ENCODE data around the gene EED.

EED gene

DNA sequence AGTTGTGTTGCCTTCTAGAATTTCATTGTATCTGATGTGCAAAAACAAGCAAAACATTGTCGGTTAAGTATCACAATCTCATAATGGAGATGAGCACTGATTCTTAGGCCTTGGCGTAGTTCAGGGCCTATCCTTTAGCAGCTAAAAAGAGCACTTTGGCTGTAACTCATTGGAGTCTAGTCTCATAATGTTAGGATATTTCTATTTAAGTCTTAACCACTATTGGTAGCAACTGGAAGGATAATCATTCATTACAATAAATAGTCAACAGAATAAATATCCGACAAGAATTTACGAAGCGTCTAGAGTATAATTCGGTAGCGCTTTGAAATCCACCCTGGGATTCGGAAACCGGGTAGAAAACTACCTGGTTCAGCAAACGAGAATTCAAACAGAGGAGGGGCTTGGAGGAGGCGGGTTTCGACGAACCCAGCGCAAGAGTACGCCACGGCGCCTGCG is 461 bp upstream of the EED start:
- no peaks in the 10 kb centered on the region for H3K27me3 ChIP-seq (ENCODE audit: low read depth, low read length)
- H3K79me2 ChIP-seq (ENCODE audit: low read length): peaks cover 40% of the 10 kb centered on the region
- TF ChIP-seq, protein P1, sequence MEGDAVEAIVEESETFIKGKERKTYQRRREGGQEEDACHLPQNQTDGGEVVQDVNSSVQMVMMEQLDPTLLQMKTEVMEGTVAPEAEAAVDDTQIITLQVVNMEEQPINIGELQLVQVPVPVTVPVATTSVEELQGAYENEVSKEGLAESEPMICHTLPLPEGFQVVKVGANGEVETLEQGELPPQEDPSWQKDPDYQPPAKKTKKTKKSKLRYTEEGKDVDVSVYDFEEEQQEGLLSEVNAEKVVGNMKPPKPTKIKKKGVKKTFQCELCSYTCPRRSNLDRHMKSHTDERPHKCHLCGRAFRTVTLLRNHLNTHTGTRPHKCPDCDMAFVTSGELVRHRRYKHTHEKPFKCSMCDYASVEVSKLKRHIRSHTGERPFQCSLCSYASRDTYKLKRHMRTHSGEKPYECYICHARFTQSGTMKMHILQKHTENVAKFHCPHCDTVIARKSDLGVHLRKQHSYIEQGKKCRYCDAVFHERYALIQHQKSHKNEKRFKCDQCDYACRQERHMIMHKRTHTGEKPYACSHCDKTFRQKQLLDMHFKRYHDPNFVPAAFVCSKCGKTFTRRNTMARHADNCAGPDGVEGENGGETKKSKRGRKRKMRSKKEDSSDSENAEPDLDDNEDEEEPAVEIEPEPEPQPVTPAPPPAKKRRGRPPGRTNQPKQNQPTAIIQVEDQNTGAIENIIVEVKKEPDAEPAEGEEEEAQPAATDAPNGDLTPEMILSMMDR (IDR thresholded peaks at IDR 0.05; ENCODE audit: low read depth, low read length): no peak
- no peak for TF ChIP-seq EZH2phosphoT487 (IDR thresholded peaks at IDR 0.05; ENCODE audit: low read depth)
- H3K4me2 ChIP-seq (ENCODE audit: low read length): peak overlapping the region; percentile 86
- peaks cover 30% of the 10 kb centered on the region for H4K20me1 ChIP-seq (ENCODE audit: insufficient read depth, low read length)
- H3K9ac ChIP-seq (ENCODE audit: low read length): peak overlapping the region; percentile 94
- H2AFZ ChIP-seq (ENCODE audit: low read depth, low read length): 0 out of 2 replicates have a peak overlapping the region, but pooled peaks have one; percentile 27
- peaks cover 56% of the 10 kb centered on the region for H3K4me1 ChIP-seq (ENCODE audit: low read length)
- H3K4me3 ChIP-seq (ENCODE audit: low read length): peak overlapping the region; percentile 78
- H3K36me3 ChIP-seq (replicated peaks; ENCODE audit: low read depth, low read length): no peaks in the 10 kb centered on the region
- no peaks in the 10 kb centered on the region for H3K9me3 ChIP-seq (ENCODE audit: insufficient read depth, low read length)
- peak overlapping the region; percentile 90 for H3K27ac ChIP-seq (ENCODE audit: low read length)

DNA sequence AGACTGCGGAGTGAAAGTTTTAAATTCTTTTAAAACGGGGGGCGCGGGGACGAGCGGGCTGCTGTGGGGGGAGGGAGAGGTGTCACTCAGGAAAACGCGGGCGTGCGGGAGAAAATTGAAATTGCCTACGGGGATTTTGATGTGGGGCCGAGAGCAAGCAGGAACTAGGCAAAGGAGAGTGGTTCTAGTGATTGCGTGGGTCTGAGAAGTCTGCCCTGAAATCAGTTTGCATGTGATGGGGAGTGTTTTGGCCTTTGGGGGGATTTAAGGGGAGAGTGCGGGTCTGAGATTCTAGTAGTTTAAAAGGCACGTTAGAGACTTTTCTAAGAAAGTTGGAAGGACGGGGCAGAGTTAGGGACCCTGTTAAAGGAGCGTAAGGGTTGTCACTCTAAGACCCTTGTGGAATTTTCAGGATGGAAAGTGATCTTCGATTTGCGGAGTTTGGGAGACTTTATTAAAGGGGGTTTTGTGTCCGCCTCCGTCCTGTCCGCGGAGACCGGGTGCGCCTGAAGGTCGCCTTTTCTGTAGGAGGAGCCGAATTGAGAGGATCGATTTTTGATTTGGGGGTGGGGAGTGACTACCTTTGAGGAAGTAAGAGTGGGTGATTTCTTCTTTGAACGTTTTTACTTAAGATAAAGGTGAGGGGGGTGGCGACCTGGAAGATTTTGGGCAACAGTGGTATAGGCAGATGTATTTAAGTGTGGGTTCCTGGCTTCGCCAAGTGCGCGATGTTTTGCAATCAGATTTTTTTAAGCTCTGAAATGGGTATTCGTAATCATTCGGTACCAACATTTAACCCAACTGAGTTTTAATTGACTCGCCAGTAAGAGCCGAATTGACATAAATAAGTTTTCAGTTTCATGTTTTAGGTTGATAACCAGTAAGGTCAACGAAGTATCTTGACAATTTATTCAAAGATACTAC is 1.1 kb downstream of the EED start:
- peak overlapping the region; percentile 90 for H3K27ac ChIP-seq (ENCODE audit: low read length)
- H3K4me1 ChIP-seq (ENCODE audit: low read length): peaks cover 67% of the 10 kb centered on the region
- no peaks in the 10 kb centered on the region for H3K36me3 ChIP-seq (replicated peaks; ENCODE audit: low read depth, low read length)
- TF ChIP-seq, protein P1 (IDR thresholded peaks at IDR 0.05; ENCODE audit: low read depth, low read length): no peak
- no peak for TF ChIP-seq EZH2phosphoT487 (IDR thresholded peaks at IDR 0.05; ENCODE audit: low read depth)
- H3K79me2 ChIP-seq (ENCODE audit: low read length): peaks cover 56% of the 10 kb centered on the region
- H3K9me3 ChIP-seq (ENCODE audit: insufficient read depth, low read length): no peaks in the 10 kb centered on the region
- H4K20me1 ChIP-seq (ENCODE audit: insufficient read depth, low read length): peaks cover 45% of the 10 kb centered on the region
- H3K9ac ChIP-seq (ENCODE audit: low read length): peak overlapping the region; percentile 94
- peak overlapping the region; percentile 51; the same call in 1 of the 2 replicates for H2AFZ ChIP-seq (ENCODE audit: low read depth, low read length)
- peak overlapping the region; percentile 87 for H3K4me2 ChIP-seq (ENCODE audit: low read length)
- H3K4me3 ChIP-seq (ENCODE audit: low read length): peak overlapping the region; percentile 78
- H3K27me3 ChIP-seq (ENCODE audit: low read depth, low read length): no peaks in the 10 kb centered on the region

GRCh38 chr11:86246293-86246675 is 1.7 kb downstream of the EED start:
- no peaks in the 10 kb centered on the region for H3K9me3 ChIP-seq (ENCODE audit: insufficient read depth, low read length)
- H3K79me2 ChIP-seq (ENCODE audit: low read length): peaks cover 62% of the 10 kb centered on the region
- no peak for TF ChIP-seq EZH2phosphoT487 (IDR thresholded peaks at IDR 0.05; ENCODE audit: low read depth)
- TF ChIP-seq, protein P1 (IDR thresholded peaks at IDR 0.05; ENCODE audit: low read depth, low read length): no peak
- no peaks in the 10 kb centered on the region for H3K27me3 ChIP-seq (ENCODE audit: low read depth, low read length)
- no peaks in the 10 kb centered on the region for H3K36me3 ChIP-seq (replicated peaks; ENCODE audit: low read depth, low read length)
- H4K20me1 ChIP-seq (ENCODE audit: insufficient read depth, low read length): peaks cover 48% of the 10 kb centered on the region
- peak overlapping the region; percentile 90 for H3K27ac ChIP-seq (ENCODE audit: low read length)
- no peak overlapping the region for H2AFZ ChIP-seq (ENCODE audit: low read depth, low read length)
- H3K4me3 ChIP-seq (ENCODE audit: low read length): peak overlapping the region; percentile 78
- H3K4me2 ChIP-seq (ENCODE audit: low read length): peak overlapping the region; percentile 87
- H3K4me1 ChIP-seq (ENCODE audit: low read length): peaks cover 70% of the 10 kb centered on the region
- peak overlapping the region; percentile 94 for H3K9ac ChIP-seq (ENCODE audit: low read length)

GRCh38 chr11:86247608-86248007 is 3.1 kb downstream of the EED start:
- Histone ChIP-seq H3K9ac (ENCODE audit: low read length) (0 out of 2 replicates have a peak overlapping the region, but pooled peaks have one; percentile 4), H3K4me2 (ENCODE audit: low read length) (peak overlapping the region; percentile 87), H3K27me3 (ENCODE audit: low read depth, low read length) (no peaks in the 10 kb centered on the region), H3K9me3 (ENCODE audit: insufficient read depth, low read length) (no peaks in the 10 kb centered on the region), H3K79me2 (ENCODE audit: low read length) (peaks cover 75% of the 10 kb centered on the region), H3K4me1 (ENCODE audit: low read length) (peaks cover 72% of the 10 kb centered on the region), H4K20me1 (ENCODE audit: insufficient read depth, low read length) (peaks cover 61% of the 10 kb centered on the region), H3K36me3 (replicated peaks; ENCODE audit: low read depth, low read length) (peaks cover 10% of the 10 kb centered on the region), H3K27ac (ENCODE audit: low read length) (peak overlapping the region; percentile 42), H2AFZ (ENCODE audit: low read depth, low read length) (no peak overlapping the region), H3K4me3 (ENCODE audit: low read length) (peak overlapping the region; percentile 78)
- TF ChIP-seq EZH2phosphoT487 (IDR thresholded peaks at IDR 0.05; ENCODE audit: low read depth): no peak
- TF ChIP-seq, protein P1 (IDR thresholded peaks at IDR 0.05; ENCODE audit: low read depth, low read length): no peak

Data from OCI-LY3 (cell line).